Liver (tissue), 9 donors: ENCODE data around the gene PNKD. TPM values are rescaled to one million over a fixed set of nuclear protein-coding genes. Genes with fewer than 3 reads are reported as not detected.

Experiments
- DNase-seq: peaks from one replicate; pipeline ENCODE4 v3.0.0-alpha.2; 2017; ENCODE audit warnings: low spot score
- H3K27ac ChIP-seq, 2 donors: one replicate each; pipeline ENCODE4 v1.7.0; 2013; ENCODE audit warnings: inconsistent platforms in 2 of 2, low read length in 2 of 2, control low read depth in 1 of 2, low read depth in 1 of 2, mild to moderate bottlenecking in 1 of 2
- H3K27me3 ChIP-seq, 4 donors: one replicate each; pipeline versions ENCODE4 v1.6.1 to v1.7.0; 2013; ENCODE audit warnings: low read length in 3 of 4, inconsistent platforms in 1 of 4, mild to moderate bottlenecking in 1 of 4, moderate library complexity in 1 of 4; ENCODE audit not compliant: control insufficient read depth in 4 of 4, insufficient read depth in 4 of 4
- H3K36me3 ChIP-seq, 4 donors: one replicate each; pipeline versions ENCODE4 v1.6.1 to v1.7.0; 2013; ENCODE audit warnings: low read length in 3 of 4, mild to moderate bottlenecking in 3 of 4, low read depth in 1 of 4, moderate library complexity in 1 of 4; ENCODE audit not compliant: control insufficient read depth in 4 of 4, insufficient read depth in 3 of 4
- H3K4me1 ChIP-seq, 4 donors: one replicate each; pipeline versions ENCODE4 v1.6.1 to v1.7.0; 2013; ENCODE audit warnings: low read length in 3 of 4, mild to moderate bottlenecking in 3 of 4, moderate library complexity in 1 of 4; ENCODE audit not compliant: control insufficient read depth in 4 of 4, insufficient read depth in 4 of 4
- H3K4me3 ChIP-seq, 3 donors: one replicate each; pipeline versions ENCODE4 v1.6.1 to v1.7.0; 2013; ENCODE audit warnings: low read length in 3 of 3, control low read depth in 1 of 3, low read depth in 1 of 3, mild to moderate bottlenecking in 1 of 3
- H3K9ac ChIP-seq, 2 donors: one replicate each; pipeline ENCODE4 v1.7.0; 2013; ENCODE audit warnings: low read length in 2 of 2, mild to moderate bottlenecking in 2 of 2, moderate library complexity in 2 of 2, control low read depth in 1 of 2, low read depth in 1 of 2
- H3K9me3 ChIP-seq, 4 donors: one replicate each; pipeline versions ENCODE4 v1.6.1 to v1.7.0; 2013; ENCODE audit warnings: low read length in 3 of 4; ENCODE audit not compliant: control insufficient read depth in 4 of 4
- CTCF ChIP-seq: fragments of 150-350 bp; IDR thresholded peaks from 2 replicates; pipeline ENCODE4 v1.5.1; 2017; ENCODE audit warnings: improper control_type of control experiment, low read depth, low read length; ENCODE audit not compliant: missing input control
- EGR1 ChIP-seq, 2 donors: IDR thresholded peaks; 2 replicates each; pipeline ENCODE4 v1.6.1; 2016 to 2018; ENCODE audit warnings: antibody characterized with exemption in 2 of 2, low read depth in 2 of 2
- FOXA1 ChIP-seq: IDR thresholded peaks from 2 replicates; pipeline ENCODE4 v1.6.1; 2016; ENCODE audit warnings: antibody characterized with exemption
- FOXA2 ChIP-seq: IDR thresholded peaks from 2 replicates; pipeline ENCODE4 v1.6.1; 2016; ENCODE audit warnings: antibody characterized with exemption
- HNF4A ChIP-seq, 2 donors: conservative IDR thresholded peaks; 2 replicates each; pipeline ENCODE4 v1.6.1; 2016; ENCODE audit warnings: antibody characterized with exemption in 2 of 2, mild to moderate bottlenecking in 2 of 2
- HNF4G ChIP-seq: IDR thresholded peaks from 2 replicates; pipeline ENCODE4 v1.6.1; 2016; ENCODE audit warnings: antibody characterized with exemption
- JUND ChIP-seq, 2 donors: IDR thresholded peaks; 2 replicates each; pipeline ENCODE4 v1.6.1; 2016; ENCODE audit warnings: antibody characterized with exemption in 2 of 2
- NR2F2 ChIP-seq: IDR thresholded peaks from 2 replicates; pipeline ENCODE4 v1.6.1; 2016; ENCODE audit warnings: antibody characterized with exemption
- RAD21 ChIP-seq, 2 donors: IDR thresholded peaks; 2 replicates each; pipeline ENCODE4 v1.6.1; 2016; ENCODE audit warnings: antibody characterized with exemption in 2 of 2, mild to moderate bottlenecking in 2 of 2
- REST ChIP-seq: IDR thresholded peaks from 2 replicates; pipeline ENCODE4 v1.6.1; 2016; ENCODE audit warnings: antibody characterized with exemption, mild to moderate bottlenecking
- RXRA ChIP-seq, 2 donors: IDR thresholded peaks; 2 replicates each; pipeline ENCODE4 v1.6.1; 2017 to 2018; ENCODE audit warnings: antibody characterized with exemption in 2 of 2, mild to moderate bottlenecking in 1 of 2
- SP1 ChIP-seq: IDR thresholded peaks from 2 replicates; pipeline ENCODE4 v1.6.1; 2018; ENCODE audit warnings: antibody characterized with exemption, mild to moderate bottlenecking
- YY1 ChIP-seq: IDR thresholded peaks from 2 replicates; pipeline ENCODE4 v1.6.1; 2016; ENCODE audit warnings: antibody characterized with exemption, mild to moderate bottlenecking
- WGBS: extraction: QIAGEN DNeasy Blood & Tissue Kit; methylation state at CpG from one replicate; pipeline ENCODE4 v1.1.7; 2013; 5-methylcytosine and 5-hydroxymethylcytosine counted together
- polyA plus RNA-seq, 2 donors: library from polyadenylated mRNA; stranded (reverse) in 1 of 2; unstranded in 1 of 2; fragments of 200-250 nt in 1 of 2; fragments of >200 nt in 1 of 2; fragmentation: Nextera tagmentation in 1 of 2; extraction: Ambion mirVana in 1 of 2; gene quantifications; one replicate each; pipeline versions ENCODE4 v1.2.1 to v1.2.3, GENCODE V29; 2013 to 2015
- total RNA-seq, 2 donors: library from RNA; depleted of rRNA; stranded (reverse); fragments of >200 nt; gene quantifications; one replicate each; pipeline ENCODE4 v1.2.3, GENCODE V29; 2014
- TF ChIP-seq, protein P1 (sequence below): IDR thresholded peaks from 2 replicates; pipeline ENCODE4 v1.6.1; 2016; ENCODE audit warnings: antibody characterized with exemption
- TF ChIP-seq, protein P2 (sequence below): IDR thresholded peaks from 2 replicates; pipeline ENCODE4 v1.6.1; 2016; ENCODE audit warnings: antibody characterized with exemption
- TF ChIP-seq, protein P3 (sequence below): IDR thresholded peaks from 2 replicates; pipeline ENCODE4 v1.6.1; 2016; ENCODE audit warnings: antibody characterized with exemption
- donor health status: healthy.
- donor health status: healthy.
- donor health status: healthy.
- donor health status: healthy.
- donor health status: healthy.

PNKD gene
- total and polyA plus RNA-seq, 4 donors = 28.5 to 161 (median 94.9) TPM

- TF ChIP-seq REST = no peak
- TF ChIP-seq, protein P1, sequence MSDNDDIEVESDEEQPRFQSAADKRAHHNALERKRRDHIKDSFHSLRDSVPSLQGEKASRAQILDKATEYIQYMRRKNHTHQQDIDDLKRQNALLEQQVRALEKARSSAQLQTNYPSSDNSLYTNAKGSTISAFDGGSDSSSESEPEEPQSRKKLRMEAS = no peak
- TF ChIP-seq YY1 = no peak
- TF ChIP-seq HNF4A (conservative IDR thresholded peaks at IDR 0.05) = no peak
These were observed 31.4 kb upstream of the PNKD start (continued) for GRCh38 chr2:218238887-218239286.

- H3K9ac ChIP-seq = no peak overlapping the region
- no peaks in the 10 kb centered on the region for H3K27me3 ChIP-seq
- H3K4me3 ChIP-seq = no peak overlapping the region
- no peak overlapping the region for H3K27ac ChIP-seq
- no peak for TF ChIP-seq HNF4G
- TF ChIP-seq, protein P2, sequence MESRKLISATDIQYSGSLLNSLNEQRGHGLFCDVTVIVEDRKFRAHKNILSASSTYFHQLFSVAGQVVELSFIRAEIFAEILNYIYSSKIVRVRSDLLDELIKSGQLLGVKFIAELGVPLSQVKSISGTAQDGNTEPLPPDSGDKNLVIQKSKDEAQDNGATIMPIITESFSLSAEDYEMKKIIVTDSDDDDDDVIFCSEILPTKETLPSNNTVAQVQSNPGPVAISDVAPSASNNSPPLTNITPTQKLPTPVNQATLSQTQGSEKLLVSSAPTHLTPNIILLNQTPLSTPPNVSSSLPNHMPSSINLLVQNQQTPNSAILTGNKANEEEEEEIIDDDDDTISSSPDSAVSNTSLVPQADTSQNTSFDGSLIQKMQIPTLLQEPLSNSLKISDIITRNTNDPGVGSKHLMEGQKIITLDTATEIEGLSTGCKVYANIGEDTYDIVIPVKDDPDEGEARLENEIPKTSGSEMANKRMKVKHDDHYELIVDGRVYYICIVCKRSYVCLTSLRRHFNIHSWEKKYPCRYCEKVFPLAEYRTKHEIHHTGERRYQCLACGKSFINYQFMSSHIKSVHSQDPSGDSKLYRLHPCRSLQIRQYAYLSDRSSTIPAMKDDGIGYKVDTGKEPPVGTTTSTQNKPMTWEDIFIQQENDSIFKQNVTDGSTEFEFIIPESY = no peak
- no peak for TF ChIP-seq SP1
- no peak for TF ChIP-seq JUND (IDR thresholded peaks at IDR 0.05)
- TF ChIP-seq, protein P3, sequence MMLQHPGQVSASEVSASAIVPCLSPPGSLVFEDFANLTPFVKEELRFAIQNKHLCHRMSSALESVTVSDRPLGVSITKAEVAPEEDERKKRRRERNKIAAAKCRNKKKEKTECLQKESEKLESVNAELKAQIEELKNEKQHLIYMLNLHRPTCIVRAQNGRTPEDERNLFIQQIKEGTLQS = no peak
- no peak for TF ChIP-seq HNF4A (conservative IDR thresholded peaks at IDR 0.05)
- no peak for TF ChIP-seq NR2F2
- no peak for TF ChIP-seq RAD21 (IDR thresholded peaks at IDR 0.05)
- TF ChIP-seq FOXA1 = no peak
- no peak for TF ChIP-seq FOXA2
- no peak for DNase-seq
- H3K36me3 ChIP-seq = peaks cover 5 to 66% (median 55%) of the 10 kb centered on the region in 4 donors
- 83% methylated on average over 1 of the region's 1 CpG for WGBS
- no peaks in the 10 kb centered on the region for H3K4me1 ChIP-seq
- no peaks in the 10 kb centered on the region for H3K9me3 ChIP-seq
These were observed 26.1 kb upstream of the PNKD start for GRCh38 chr2:218244204-218244603.

DNA sequence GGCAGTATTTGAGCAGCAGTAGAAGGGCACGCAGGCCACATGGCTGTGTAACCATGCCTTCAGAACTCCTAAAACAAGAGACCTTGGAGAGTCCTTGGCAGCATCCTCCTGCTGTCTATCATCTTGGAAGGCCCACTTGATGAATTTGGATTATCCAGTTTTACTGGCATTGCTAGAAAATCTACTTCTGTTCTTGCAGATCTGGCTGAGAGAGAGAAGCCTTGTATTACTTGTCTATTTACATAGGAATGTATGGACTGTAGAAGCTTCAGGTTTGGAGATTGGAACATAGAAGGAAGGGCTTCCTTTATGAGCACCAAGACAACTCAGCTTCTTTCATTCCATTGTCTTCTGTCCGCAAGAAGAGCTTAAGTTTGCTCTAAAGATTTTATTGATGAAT, 25.7 kb upstream of the PNKD start:
- no peak overlapping the region for H3K4me3 ChIP-seq
- no peak overlapping the region for H3K27ac ChIP-seq
- no peaks in the 10 kb centered on the region for H3K9me3 ChIP-seq
- H3K4me1 ChIP-seq = no peaks in the 10 kb centered on the region
- H3K27me3 ChIP-seq = no peaks in the 10 kb centered on the region
- peaks cover 6 to 67% (median 58%) of the 10 kb centered on the region in 4 donors for H3K36me3 ChIP-seq
- DNase-seq = no peak
- H3K9ac ChIP-seq = no peak overlapping the region
- WGBS = 97% methylated on average over 2 of the region's 2 CpGs
- no peak for TF ChIP-seq JUND (IDR thresholded peaks at IDR 0.05)
- TF ChIP-seq, protein P2 = no peak
- no peak for TF ChIP-seq REST
- no peak for TF ChIP-seq FOXA1
- no peak for TF ChIP-seq HNF4G
- no peak for TF ChIP-seq HNF4A (conservative IDR thresholded peaks at IDR 0.05)
- no peak for TF ChIP-seq CTCF
- no peak for TF ChIP-seq RXRA (IDR thresholded peaks at IDR 0.05)
- TF ChIP-seq EGR1 (IDR thresholded peaks at IDR 0.05; ENCODE audit: low read depth in 2 of 2) = no peak
- TF ChIP-seq, protein P3 = no peak
- TF ChIP-seq SP1 = no peak
